Pulmonary artery endothelial cell (primary cell): ENCODE measurements around the gene CDC6. TPM values are rescaled to one million over a fixed set of nuclear protein-coding genes. Genes with fewer than 3 reads are reported as not detected.

Source experiments
- DNase-seq: peaks from one replicate; pipeline ENCODE4 v3.0.0-alpha.2; 2011; ENCODE audit warnings: low read depth, low spot score
- total RNA-seq: library from RNA; depleted of rRNA; stranded (reverse); fragments of >200 nt; gene quantifications from 2 replicates; pipeline ENCODE4 v1.2.3, GENCODE V29; 2014

Gene CDC6
- total RNA-seq, 1 donor from 2014 or later: 25.5 TPM

DNA sequence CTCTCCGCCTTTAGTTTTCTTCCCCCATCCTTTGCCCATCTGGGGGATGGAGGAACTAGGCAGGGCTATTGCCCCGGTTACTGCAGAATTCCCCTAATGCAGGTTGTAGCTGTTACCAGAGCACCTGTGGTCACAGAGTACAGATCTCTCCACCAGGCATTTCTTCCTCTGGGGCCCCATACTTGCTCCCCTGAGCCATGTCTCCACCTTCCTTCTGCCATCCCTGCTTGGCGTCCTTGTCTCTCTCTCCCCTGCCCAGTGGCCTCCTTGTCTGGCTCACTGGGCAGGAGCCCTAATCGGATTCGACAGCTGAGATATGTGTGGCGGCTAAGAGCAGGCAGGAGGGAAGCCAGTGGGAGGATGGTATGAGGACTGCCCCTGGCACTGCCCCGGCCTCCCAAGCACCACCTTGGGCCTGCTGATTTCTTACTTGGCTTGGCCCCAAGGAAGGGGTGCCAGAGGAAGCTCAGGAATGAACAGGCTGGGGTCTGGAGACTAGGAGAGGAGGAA is 23.3 kb downstream of the CDC6 start:
- no peak for DNase-seq

DNA sequence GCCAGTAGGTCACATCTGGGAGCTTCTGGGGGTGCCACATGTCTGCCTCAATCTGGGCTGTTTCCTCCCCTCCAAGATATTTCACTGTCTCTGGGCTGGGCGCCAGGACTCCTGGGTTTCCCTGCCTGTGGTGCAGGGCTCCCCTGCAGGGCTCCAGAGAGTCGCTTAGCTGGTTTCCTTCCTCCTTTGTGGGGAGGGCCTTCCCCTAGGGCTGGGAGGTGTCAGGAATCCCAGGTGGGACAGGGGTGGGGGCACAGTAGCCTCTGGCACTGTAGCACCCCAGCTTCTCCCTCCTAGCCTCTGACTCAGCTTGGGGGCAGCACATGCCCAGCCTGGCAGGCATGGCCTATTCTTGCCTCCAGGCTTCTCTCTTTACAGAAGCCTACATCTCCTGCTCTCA is 23.9 kb downstream of the CDC6 start:
- no peak for DNase-seq

DNA sequence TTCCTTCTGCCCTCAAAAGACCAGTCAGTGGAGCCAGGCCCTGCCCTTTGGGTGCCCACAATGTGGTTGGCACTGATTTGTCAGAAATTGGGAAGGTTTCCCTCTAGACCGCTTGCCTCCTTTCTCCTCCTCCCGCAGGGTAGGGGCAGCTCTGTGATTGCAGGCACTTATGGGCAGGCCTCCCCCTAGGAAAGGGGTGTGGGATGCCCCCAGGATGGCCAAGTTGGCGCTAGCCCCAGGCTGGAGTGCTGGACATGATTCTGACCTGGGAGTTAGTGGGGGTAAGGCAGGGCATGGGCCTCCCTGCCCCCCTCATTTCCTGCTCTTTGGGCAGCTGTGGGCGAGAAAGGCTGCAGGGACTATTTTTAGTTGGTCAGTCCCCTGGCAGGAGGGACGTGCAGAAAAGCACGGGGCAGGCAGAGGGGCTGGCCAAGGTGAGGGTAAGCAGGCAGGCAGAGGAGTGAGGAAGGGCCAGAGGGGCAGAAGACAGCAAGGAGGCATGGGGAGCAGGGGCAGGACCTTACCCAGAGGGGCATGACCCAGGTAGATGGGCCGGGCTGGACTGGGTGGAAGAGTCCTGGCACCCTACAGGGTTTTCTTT is 24.6 kb downstream of the CDC6 start:
- DNase-seq: no peak

DNA sequence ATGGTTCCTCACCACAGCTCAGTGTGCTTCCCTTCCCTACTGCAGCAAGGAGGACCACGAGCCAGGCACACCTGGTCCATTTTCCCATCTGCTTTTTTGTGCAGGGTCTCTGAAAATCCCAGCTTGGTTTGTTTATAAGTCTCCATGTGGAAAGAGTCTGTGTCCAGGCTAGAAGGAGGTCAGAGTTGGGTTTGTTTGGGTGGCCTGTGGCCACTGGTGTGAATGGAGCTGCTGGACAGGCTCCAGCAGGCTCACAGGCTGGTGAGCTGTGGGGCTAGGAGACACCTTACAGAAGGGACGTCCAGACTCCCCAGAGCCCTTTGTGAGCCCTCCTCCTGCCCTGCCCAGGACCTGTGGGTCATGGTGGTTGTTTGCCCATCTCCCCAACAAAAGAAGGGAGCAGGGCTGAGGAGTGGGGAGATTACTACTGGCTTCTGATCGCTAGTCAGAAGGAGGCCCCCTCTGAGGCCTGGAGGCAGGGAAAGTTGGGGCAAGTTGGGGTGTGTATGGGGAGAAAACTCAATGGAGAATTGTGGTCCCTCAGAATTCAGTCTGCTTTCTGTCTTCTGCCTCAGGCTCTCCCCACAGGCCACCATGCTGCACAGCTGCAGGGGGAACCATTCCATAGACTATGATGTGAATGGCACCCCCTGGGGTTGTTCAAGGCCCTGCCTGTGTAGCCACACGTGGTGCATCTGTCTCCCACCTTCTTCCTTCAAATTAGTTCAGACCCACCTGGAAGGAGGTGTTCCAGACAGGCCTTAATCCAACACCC is 25.4 kb downstream of the CDC6 start:
- DNase-seq: no peak

DNA sequence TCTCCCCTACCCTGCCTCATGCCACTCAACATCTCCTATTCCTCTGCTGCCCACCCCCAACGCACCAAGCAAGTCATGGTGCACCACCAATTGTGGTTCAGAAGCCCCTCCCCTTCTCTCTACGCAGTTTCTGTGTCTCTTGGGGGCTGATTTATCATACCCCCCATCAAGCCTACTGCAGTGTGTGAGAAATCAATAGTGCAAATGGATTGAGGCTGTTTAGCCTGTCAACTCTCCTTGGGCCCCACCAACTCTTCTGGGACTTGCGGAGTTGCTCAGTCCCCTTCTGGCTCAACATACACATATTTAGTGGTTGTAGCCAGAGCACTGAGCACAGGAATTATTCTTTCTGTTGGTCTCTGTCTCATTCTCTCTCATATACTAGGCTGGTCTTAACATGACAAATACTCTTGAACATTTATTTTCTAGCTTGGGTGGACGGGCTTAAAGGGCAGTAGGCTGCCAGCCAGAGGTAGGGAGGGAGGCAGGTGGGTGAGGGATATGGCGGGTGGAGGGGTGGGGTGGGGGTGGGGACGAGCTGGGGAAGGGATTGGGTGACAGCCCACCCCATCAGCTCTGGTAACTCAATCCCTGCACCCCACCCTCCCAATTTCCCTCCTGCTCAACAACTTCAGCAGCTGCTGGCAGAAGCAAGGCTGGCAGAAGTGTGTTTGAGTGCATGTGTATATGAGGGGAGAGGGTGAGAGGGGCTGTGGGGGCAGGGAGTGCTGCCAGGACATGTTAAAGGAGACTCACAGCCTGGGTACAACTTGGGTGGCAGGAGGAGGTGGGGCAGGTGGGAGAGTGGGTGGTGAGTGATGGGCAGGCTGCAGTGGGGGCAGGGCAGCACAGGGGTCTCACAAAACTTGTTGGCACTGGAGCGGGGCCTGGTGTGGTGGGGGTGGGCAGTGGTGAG is 26.2 kb downstream of the CDC6 start:
- no peak for DNase-seq

DNA sequence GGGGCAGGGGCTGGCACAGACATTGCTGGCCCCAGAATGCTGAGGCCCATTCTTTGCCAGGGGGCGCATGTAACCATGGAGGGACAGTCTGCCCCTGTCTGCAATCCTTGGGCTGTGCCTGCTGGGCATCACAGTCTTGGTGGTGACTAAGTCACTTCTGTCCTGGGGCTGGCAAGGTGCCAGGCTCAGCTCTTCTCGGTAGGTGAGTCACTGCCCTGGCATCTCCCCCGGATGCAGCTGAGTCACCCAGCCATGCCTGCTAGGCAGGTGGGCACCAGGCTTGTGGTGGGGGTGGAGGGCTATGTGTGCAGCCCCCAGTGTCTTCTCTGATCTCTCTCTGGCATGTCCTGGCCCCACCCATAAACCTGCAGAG is 26.9 kb downstream of the CDC6 start:
- DNase-seq: peak; percentile 88

DNA sequence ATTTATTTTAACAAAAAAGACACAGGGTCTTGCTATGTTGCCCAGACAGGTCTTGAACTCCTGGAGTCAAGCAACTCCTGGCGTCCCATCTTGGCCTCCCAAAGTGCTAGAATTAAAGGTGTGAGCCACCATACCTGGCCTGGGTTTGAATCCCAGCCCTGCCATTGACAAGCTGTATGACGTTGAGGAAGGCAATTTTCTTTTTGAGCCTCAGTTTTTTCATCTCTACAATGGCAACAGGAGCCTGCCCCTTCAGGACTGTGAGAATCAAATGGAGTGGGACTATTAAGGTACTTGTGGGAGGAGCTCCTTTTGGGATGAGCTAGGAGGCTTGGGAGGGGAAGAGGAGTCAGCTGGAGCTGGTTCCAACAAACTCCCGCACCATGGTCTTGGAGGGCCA is 27.5 kb downstream of the CDC6 start:
- DNase-seq: no peak

DNA sequence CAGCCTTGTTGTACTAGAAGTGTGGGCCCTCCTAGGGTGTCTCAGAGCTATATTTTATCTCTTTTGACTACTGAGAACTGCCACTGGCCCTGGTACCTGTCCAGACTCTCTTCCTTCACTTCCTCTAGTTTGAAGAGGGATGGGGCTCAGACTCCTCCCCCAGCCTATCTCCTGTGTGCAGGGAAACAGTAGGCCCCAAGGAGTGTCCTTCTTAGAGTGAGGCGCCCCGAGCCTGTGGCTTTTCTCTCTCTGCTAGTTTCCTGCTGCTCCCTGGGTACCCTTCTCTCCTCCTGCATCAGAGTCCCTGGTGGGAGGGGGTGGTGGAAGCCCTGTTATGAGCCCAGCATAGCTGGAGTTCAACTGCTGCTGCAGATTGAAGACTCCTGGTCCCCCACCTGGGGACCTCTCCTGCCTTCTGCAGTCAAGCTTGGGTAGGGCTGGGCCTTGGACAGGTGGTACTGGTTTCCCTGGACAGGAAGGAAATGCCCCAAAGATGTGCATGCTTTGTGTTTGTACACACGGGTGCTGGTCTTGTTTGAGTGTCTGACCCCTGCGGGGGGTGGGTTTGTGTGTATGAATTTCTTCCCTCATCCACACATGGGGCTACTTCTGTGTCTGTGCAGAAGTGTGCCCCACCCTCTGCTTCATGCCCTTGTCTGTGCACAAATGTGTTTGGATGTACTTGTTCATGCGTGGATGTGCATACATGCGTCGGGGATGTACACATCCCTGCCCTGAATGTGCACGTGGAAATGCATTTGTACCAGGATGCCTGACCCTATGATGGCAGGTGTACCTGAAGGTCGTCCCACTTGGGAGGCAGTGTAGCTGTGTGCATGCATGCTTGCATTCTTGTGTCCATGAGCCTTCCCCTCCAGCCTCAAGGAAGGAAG is 28.2 kb downstream of the CDC6 start:
- DNase-seq: no peak

DNA sequence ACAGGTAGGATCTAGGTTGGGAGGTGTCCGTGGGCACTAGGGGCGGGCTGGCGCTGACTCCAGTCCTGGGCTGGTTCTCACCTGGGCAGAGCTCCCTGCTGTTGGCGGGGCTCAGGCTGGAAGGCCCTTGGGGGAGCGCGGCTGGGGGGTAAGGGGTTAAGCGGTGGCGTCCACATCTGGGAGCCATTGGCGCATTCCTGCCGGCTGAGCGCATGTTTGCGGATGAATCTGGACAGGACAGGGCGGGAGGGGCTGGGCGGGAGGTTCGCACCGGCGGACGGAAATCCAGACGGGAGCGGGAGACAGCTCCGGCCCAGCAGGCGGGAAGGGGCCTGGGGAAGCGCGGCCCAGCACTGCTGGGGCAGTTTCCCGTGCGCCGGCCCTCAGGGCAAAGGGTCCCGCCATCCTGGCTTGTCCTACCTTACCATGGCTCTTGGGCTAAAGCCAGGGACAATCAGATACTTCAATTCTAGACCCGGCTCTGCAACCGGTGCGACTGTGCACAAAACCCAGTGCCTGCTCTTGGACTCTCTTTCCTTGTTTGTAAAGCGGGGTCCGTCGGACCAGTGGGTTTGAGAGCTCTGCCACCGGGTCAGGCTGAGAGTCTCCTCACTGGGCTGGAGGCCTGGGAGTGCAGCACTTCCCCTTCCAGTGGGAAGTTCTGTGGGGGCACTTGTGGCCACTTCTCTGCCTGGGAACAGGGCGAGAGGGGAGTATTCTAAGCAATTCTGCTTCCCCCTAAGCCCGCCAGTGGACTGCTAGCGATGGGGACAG is 29.1 kb downstream of the CDC6 start:
- no peak for DNase-seq

DNA sequence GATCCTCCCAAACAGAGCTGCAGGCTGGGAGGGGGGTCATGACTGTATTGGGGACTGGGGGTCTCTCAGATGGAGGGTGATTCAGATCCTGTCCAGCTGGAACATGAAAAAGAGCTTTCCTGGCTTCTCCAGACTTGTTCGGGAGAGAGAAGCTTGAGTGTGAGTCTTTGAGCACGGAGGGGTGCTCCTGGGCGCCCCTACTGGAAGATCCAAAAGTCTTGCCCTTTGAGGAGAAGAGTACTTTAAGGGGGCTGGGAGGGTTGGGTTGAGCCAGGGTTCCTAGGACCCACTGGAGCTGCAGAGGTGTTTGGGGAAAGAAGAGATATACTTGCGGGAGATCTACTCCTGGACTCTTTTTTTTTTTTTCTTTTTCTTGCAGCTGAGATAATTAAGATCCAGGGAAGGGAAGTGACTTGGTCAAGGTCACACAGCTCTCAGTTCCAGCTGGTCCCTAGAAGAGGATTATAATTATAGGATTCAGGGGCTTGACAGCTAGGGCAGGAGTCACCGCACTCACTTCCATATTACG is 29.7 kb downstream of the CDC6 start:
- no peak for DNase-seq

DNA sequence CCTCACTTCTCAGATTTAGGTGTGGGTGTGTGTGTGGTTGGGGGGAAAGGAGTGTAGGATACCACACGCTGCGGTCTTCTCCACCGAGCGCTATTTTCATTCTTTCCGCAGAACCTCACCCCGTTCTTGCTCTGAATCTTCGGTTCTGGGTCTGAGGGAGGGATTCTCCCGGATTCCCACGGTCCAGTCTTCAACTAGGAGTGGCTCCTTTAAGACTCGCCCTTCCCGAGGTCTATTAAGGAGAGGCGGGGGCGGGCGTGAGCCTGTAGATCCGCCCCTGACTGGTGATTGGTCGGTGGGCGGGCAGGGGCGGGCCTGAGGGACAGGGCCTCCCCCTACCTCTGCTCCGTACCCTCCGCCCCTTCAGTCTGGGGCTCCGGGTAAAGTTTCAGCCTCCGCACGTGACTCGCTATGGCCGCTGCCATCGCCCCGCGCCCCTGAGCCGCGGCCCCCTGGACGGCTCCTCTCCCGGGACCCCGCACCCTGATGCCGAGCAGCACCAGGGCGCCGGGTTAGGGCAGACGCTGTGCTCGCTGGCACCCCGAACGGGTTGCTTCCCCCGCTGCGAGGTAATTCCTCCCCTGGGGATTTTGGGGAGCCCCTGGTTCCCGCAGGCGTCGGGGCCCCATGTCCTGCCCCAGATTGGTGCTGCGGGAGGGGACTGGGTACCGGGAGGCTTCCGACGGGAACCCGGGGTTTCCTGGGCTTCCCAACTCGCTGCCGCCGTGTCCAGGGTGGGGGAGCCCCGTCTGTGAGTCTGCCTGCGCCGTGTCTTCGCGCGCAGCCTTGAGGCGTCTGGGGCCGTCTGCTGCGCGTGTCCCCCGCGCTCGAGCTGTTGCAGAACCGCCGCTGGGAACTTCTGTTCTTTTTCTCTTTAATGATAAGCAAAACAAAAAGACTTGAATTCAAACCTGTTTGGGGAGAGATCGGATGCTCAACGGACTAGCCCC is 30.5 kb downstream of the CDC6 start:
- DNase-seq: peak; percentile 86

DNA sequence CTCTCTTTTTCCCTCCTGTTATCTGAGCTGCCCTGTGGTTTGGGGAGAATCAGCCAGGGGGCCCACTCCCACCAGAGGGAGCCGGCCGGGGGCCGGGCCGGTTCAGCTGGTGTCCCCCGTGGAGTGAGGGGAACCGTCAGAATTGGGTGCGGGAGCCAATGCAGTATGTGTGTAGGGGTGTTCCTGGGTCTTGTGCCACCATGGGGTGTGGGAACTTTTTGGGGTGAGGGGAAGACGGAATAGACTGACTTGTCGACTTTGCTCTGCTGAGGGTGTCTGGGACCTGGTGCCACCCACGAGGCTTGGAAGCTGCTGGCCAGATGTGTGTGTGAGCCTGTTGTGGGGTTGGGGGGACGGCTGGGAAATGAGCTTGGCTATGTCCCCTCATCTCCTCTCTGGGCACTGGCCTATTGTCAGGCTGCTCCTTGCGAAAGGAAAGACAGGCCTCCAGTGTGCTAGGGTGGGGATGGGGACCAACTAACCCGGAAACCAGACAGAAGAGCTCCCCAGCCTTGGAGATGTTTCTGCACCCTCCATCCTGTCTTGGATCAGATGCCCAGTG is 31.2 kb downstream of the CDC6 start:
- no peak for DNase-seq

DNA sequence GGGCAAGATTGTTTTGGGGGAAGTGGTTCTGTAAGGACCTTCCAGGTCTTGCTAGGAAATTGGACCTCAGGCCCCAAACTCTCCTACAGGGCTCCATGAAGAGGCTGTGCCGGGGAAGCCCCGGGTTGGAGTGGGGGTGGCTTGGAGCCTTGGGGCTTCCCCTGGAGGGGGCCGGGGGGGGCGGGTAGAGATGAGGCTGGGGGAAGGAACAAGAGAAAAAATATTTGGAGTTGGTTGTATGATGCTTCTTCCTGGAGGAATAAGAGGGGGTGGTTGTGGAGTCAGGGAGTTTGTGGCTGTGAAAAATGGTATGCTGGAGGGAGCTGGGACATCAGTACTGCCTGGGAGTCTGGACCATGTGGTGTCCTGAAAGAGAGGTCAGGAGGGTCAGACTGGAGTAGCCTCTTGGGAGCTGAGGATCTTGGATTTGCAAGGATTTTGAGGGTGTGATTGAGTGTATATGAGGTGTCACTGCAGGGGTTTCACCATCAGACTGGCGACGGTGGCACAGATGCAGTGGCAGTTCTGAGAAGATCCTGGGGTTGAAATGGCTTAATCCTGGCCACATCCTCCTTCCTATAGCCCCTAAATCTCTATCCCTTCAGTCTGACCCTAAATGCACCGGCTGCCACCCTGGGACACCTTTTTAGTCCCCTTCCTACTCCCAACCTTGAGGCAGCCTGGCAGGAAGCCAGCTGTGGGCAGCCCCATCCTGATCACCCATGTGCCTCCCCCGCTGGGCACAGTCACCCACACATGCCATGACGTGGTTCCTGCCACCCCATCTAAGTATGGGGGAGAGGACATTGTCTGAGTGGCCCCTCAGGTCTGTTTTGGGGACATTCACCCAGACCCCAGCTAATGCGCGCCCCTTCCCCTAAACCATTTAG is 32.2 kb downstream of the CDC6 start:
- DNase-seq: no peak

DNA sequence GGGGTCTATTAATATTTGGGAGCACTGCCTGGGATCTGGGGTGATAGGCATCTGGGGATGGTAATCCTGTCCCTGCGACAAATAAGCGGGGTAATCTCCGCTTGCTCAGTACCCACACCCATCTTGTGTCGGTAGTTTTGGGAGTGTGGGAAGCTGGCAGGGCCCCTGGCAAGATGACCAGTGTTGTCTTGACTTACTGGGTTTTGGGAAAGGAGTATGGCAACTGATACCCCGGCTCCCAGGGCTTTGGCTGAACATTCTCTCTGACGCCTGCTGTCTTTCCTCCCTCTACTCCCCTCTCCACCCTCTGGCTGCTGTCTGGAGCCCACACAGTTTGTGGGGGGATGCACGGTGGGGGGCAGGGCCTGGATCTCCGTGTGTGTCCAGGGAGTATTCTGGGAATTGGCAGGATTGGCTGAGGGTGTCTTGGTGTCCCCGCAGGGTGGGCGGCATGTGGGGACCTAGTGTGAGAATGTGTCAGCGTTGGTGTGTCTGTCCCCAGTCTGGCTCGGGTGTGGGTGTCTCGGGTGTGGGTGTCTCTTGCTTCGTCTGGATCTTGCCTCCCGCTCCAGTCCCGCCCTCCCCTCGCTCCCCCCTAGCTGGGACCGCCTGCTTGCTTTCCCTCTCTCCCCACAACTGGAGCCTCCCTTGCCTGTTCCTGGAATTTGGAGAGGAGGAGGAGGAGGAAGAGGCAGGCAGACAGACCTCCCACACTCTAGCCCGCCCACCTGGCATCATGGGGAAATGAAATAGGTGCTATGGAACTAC is 33.3 kb downstream of the CDC6 start:
- DNase-seq: no peak

DNA sequence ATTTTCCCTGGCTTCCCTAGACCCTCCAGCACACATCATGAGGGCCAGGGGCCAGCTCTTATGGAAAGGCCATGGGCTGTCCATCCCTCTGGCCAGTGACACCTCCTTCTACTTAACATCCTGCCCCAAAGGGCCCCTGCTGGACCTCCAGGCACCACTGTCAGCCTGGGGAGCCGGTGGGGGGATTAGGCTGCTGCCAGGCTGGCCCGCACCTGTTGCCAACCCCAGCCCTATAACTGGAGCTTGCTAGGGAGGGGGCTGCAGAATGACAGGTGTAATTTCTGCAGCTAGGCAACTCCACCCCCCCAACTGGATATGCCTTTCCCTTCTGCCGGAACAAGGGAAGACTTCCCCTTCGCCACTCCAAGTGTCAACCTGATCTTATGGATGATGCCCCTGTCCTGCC is 33.8 kb downstream of the CDC6 start:
- no peak for DNase-seq

DNA sequence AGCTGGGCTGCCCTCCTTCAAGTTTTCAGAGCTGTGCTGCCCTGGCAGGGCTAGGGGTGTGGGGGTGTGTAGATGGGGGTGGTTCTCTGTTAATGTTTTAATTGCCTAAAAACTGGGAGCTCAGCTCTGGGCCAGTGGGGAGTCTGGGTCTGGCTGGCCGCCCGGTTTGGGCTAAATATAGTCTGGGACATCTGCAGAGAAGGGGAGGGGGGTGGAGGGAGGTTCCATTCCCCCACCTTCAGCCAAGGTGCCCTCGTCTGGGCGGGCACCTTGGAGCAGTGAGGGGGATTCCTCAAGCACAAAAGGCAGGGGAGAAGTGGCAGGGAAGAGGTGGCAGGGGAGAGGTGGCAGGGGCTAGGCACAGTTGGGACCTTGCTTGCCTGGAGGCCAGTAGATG is 34.3 kb downstream of the CDC6 start:
- DNase-seq: no peak
